OCI-LY7 (cell line): ENCODE measurements around the gene KCNH6. TPM values are rescaled to one million over a fixed set of nuclear protein-coding genes. Genes with fewer than 3 reads are reported as not detected.

Source experiments
- BruUV-seq: library from RNA; stranded (reverse); fragments of 400-500 nt; replicated peaks from 2 replicates; lab custom pipeline; 2021; lab: Mats Ljungman, UMichigan
- CTCF ChIA-PET: fragments of 300-600 bp; sonication (Branson Sonifier 250); formaldehyde crosslinking; loops from one replicate; lab custom pipeline; 2022; ENCODE audit warnings: antibody characterized with exemption; ENCODE audit not compliant: unreplicated experiment; lab: Charles Lee
- POLR2A ChIA-PET: fragments of 300-600 bp; sonication (Branson Sonifier 250); formaldehyde crosslinking; loops from one replicate; lab custom pipeline; 2022; ENCODE audit warnings: antibody characterized with exemption; lab: Charles Lee
- DNase-seq: peaks from one replicate; pipeline ENCODE4 v3.0.0-alpha.2; 2015; ENCODE audit warnings: low spot score
- H2AFZ ChIP-seq: fragments of 200-600 bp; sonication (generic), shearing (Covaris generic); 2 replicates; pipeline ENCODE4 v1.6.1; 2014; ENCODE audit warnings: mild to moderate bottlenecking, antibody characterized with exemption, low read length, moderate library complexity
- H3K27ac ChIP-seq: fragments of 200-600 bp; sonication (generic); 2 replicates; pipeline ENCODE4 v1.5.1; 2014; ENCODE audit warnings: mixed run types, low read depth, mild to moderate bottlenecking, moderate library complexity, low read length, inconsistent platforms; ENCODE audit not compliant: poor library complexity, severe bottlenecking
- H3K36me3 ChIP-seq: fragments of 200-600 bp; sonication (generic); 2 replicates; pipeline ENCODE4 v1.6.1; 2014; ENCODE audit warnings: mild to moderate bottlenecking, antibody characterized with exemption, low read length, moderate library complexity, mixed read lengths; ENCODE audit not compliant: insufficient read depth
- H3K4me1 ChIP-seq: fragments of 200-600 bp; sonication (generic); 2 replicates; pipeline ENCODE4 v1.5.1; 2014; ENCODE audit warnings: mild to moderate bottlenecking, low read length; ENCODE audit not compliant: insufficient read depth, poor library complexity, severe bottlenecking
- H3K4me2 ChIP-seq: fragments of 200-600 bp; sonication (generic); 2 replicates; pipeline ENCODE4 v1.6.1; 2014; ENCODE audit warnings: mild to moderate bottlenecking, low read length
- H3K4me3 ChIP-seq: fragments of 200-600 bp; sonication (generic); 2 replicates; pipeline ENCODE4 v1.5.1; 2014; ENCODE audit warnings: mild to moderate bottlenecking, low read depth, low read length; ENCODE audit not compliant: poor library complexity, severe bottlenecking
- H3K79me2 ChIP-seq: fragments of 200-600 bp; sonication (generic); 2 replicates; pipeline ENCODE4 v1.6.1; 2016; ENCODE audit warnings: low read depth, mild to moderate bottlenecking, low read length, moderate library complexity, mixed read lengths; ENCODE audit not compliant: insufficient read depth
- H3K9me2 ChIP-seq: fragments of 200-600 bp; sonication (generic); 2 replicates; pipeline ENCODE4 v1.6.1; 2016; ENCODE audit warnings: mild to moderate bottlenecking, low read length, mixed read lengths; ENCODE audit not compliant: insufficient read depth
- H3K9me3 ChIP-seq: fragments of 200-600 bp; sonication (generic); 2 replicates; pipeline ENCODE4 v1.6.1; 2014; ENCODE audit warnings: mild to moderate bottlenecking, mixed run types, low read length, mixed read lengths
- H4K20me1 ChIP-seq: fragments of 200-600 bp; sonication (generic); 2 replicates; pipeline ENCODE4 v1.6.1; 2014; ENCODE audit warnings: mild to moderate bottlenecking, antibody characterized with exemption, low read length, moderate library complexity, mixed read lengths; ENCODE audit not compliant: insufficient read depth
- CTCF ChIP-seq: fragments of 200-600 bp; sonication (generic); conservative IDR thresholded peaks from 2 replicates; pipeline ENCODE4 v1.5.1; 2014; ENCODE audit warnings: mild to moderate bottlenecking, antibody characterized with exemption, low read length, moderate library complexity, mixed read lengths
- EZH2phosphoT487 ChIP-seq: fragments of 200-600 bp; sonication (generic); IDR thresholded peaks from 2 replicates; pipeline ENCODE4 v1.6.1; 2018; ENCODE audit warnings: low read depth, borderline replicate concordance, mild to moderate bottlenecking, mixed run types, antibody characterized with exemption, low read length, moderate library complexity, mixed read lengths
- intact Hi-C: fragments of 100-400 bp; cut with micrococcal nuclease; formaldehyde crosslinking; loops from one replicate; pipeline ENCODE4 v1.10.0; 2022; ENCODE audit not compliant: unreplicated experiment
- total RNA-seq, 2 experiments: library from RNA; depleted of rRNA in 1 of 2; stranded (reverse); fragments of >200 nt in 1 of 2; shearing (Covaris generic) in 1 of 2; gene quantifications; 2 replicates each; pipeline ENCODE4 v1.2.3, GENCODE V29; 2014 to 2022

KCNH6 gene
- total RNA-seq, 2 experiments from 2014 or later: not detected

- Histone ChIP-seq H3K4me2 (no peak overlapping the region), H3K9me2 (no peaks in the 10 kb centered on the region), H3K27ac (no peak overlapping the region), H4K20me1 (no peaks in the 10 kb centered on the region), H2AFZ (no peak overlapping the region), H3K4me1 (no peaks in the 10 kb centered on the region), H3K79me2 (no peaks in the 10 kb centered on the region), H3K9me3 (no peaks in the 10 kb centered on the region), H3K36me3 (no peaks in the 10 kb centered on the region), H3K4me3 (no peak overlapping the region)
- TF ChIP-seq EZH2phosphoT487 (no peak), CTCF (no peak)
- ChIA-PET POLR2A (no interaction called here), CTCF (no interaction called here)
- BruUV-seq: no TSS peak
- intact Hi-C loops: no loop called here
- no peak for DNase-seq
These were observed 29.7 kb upstream of the KCNH6 start for GRCh38 chr17:63493411-63493810.

GRCh38 chr17:63494300-63494928 lies 28.7 kb upstream of the KCNH6 start:
- H3K79me2 ChIP-seq: no peaks in the 10 kb centered on the region
- H3K9me2 ChIP-seq: no peaks in the 10 kb centered on the region
- H3K4me3 ChIP-seq: no peak overlapping the region
- intact Hi-C loops: no loop called here
- no peaks in the 10 kb centered on the region for H3K4me1 ChIP-seq
- no peak overlapping the region for H2AFZ ChIP-seq
- no peaks in the 10 kb centered on the region for H3K9me3 ChIP-seq
- no peaks in the 10 kb centered on the region for H3K36me3 ChIP-seq
- H3K27ac ChIP-seq: no peak overlapping the region
- H3K4me2 ChIP-seq: no peak overlapping the region
- ChIA-PET CTCF (no interaction called here), POLR2A (interaction anchor here (0.6 kb wide), 1 partner anchor 63 kb away, joined by 3 read pairs; no protein-coding TSS in a partner anchor)
- DNase-seq: no peak
- TF ChIP-seq EZH2phosphoT487: no peak
- TF ChIP-seq CTCF: no peak
- H4K20me1 ChIP-seq: no peaks in the 10 kb centered on the region
- BruUV-seq: no TSS peak

- H3K9me2 ChIP-seq: no peaks in the 10 kb centered on the region
- H3K27ac ChIP-seq: no peak overlapping the region
- intact Hi-C loops: no loop called here
- H3K79me2 ChIP-seq: no peaks in the 10 kb centered on the region
- no TSS peak for BruUV-seq
- no peak for DNase-seq
- no peaks in the 10 kb centered on the region for H3K4me1 ChIP-seq
- H3K4me3 ChIP-seq: no peak overlapping the region
- no peaks in the 10 kb centered on the region for H3K9me3 ChIP-seq
- H4K20me1 ChIP-seq: no peaks in the 10 kb centered on the region
- ChIA-PET POLR2A (no interaction called here), CTCF (no interaction called here)
- no peak overlapping the region for H2AFZ ChIP-seq
- TF ChIP-seq CTCF (no peak), EZH2phosphoT487 (no peak)
- no peak overlapping the region for H3K4me2 ChIP-seq
- no peaks in the 10 kb centered on the region for H3K36me3 ChIP-seq
These were observed 27.7 kb upstream of the KCNH6 start for GRCh38 chr17:63495491-63495890.
